Loucy (cell line): Measurements from ENCODE around the gene RARB.

ENCODE experiments used
- H2AFZ ChIP-seq: fragments of 200-600 bp; sonication (generic); 2 replicates; pipeline ENCODE4 v1.6.0; 2016; ENCODE audit warnings: antibody characterized with exemption, mild to moderate bottlenecking, low read length, moderate library complexity
- H3F3A ChIP-seq: fragments of 200-600 bp; 2 replicates; pipeline ENCODE4 v1.6.0; 2016; ENCODE audit warnings: antibody characterized with exemption, low read depth, mild to moderate bottlenecking
- H3K27me3 ChIP-seq: fragments of 200-600 bp; sonication (generic); 2 replicates; pipeline ENCODE4 v1.6.1; 2014; ENCODE audit warnings: low read length, mild to moderate bottlenecking; ENCODE audit not compliant: insufficient read depth, poor library complexity, severe bottlenecking
- H3K36me3 ChIP-seq: fragments of 200-600 bp; sonication (generic); 2 replicates; pipeline ENCODE4 v1.6.1; 2016; ENCODE audit warnings: low read length; ENCODE audit not compliant: insufficient read depth
- H3K4me1 ChIP-seq: fragments of 200-600 bp; sonication (generic); 2 replicates; pipeline ENCODE4 v1.5.1; 2014; ENCODE audit warnings: low read length, mild to moderate bottlenecking; ENCODE audit not compliant: insufficient read depth, poor library complexity, severe bottlenecking
- H3K4me2 ChIP-seq: fragments of 200-600 bp; sonication (generic); 2 replicates; pipeline ENCODE4 v1.6.0; 2014; ENCODE audit warnings: antibody characterized with exemption, low read length, low read depth, mild to moderate bottlenecking; ENCODE audit not compliant: poor library complexity, severe bottlenecking
- H3K4me3 ChIP-seq: fragments of 200-600 bp; sonication (generic); 2 replicates; pipeline ENCODE4 v1.5.1; 2014; ENCODE audit warnings: low read length, mild to moderate bottlenecking, mixed read lengths; ENCODE audit not compliant: poor library complexity, severe bottlenecking
- H3K79me2 ChIP-seq: fragments of 200-600 bp; sonication (generic); 2 replicates; pipeline ENCODE4 v1.6.1; 2014; ENCODE audit warnings: low read length; ENCODE audit not compliant: insufficient read depth
- H3K9ac ChIP-seq: fragments of 200-600 bp; sonication (generic); 2 replicates; pipeline ENCODE4 v1.6.0; 2014; ENCODE audit warnings: mild to moderate bottlenecking, low read depth, low read length, moderate library complexity; ENCODE audit not compliant: poor library complexity, severe bottlenecking
- H3K9me2 ChIP-seq: fragments of 200-600 bp; sonication (generic); replicated peaks from 2 replicates; pipeline ENCODE4 v1.6.1; 2016; ENCODE audit warnings: low read depth, low read length, mixed read lengths
- H3K9me3 ChIP-seq: fragments of 200-600 bp; sonication (generic); 2 replicates; pipeline ENCODE4 v1.6.1; 2014; ENCODE audit warnings: mild to moderate bottlenecking, antibody characterized with exemption, low read length, low read depth; ENCODE audit not compliant: insufficient read depth
- H4K20me1 ChIP-seq: fragments of 200-600 bp; sonication (generic); 2 replicates; pipeline ENCODE4 v1.6.0; 2014; ENCODE audit warnings: antibody characterized with exemption, low read length, mild to moderate bottlenecking; ENCODE audit not compliant: insufficient read depth, poor library complexity, severe bottlenecking
- CTCF ChIP-seq: fragments of 200-600 bp; sonication (generic); conservative IDR thresholded peaks from 2 replicates; pipeline ENCODE4 v1.5.1; 2014; ENCODE audit warnings: mild to moderate bottlenecking, antibody characterized with exemption, low read length
- EZH2phosphoT487 ChIP-seq: fragments of 200-600 bp; IDR thresholded peaks from 2 replicates; pipeline ENCODE4 v1.6.1; 2018; ENCODE audit warnings: antibody characterized with exemption, mild to moderate bottlenecking, moderate library complexity, borderline replicate concordance

The RARB gene

GRCh38 chr3:25586553-25586952 is 158.5 kb downstream of the RARB start:
- no peaks in the 10 kb centered on the region for H4K20me1 ChIP-seq

DNA sequence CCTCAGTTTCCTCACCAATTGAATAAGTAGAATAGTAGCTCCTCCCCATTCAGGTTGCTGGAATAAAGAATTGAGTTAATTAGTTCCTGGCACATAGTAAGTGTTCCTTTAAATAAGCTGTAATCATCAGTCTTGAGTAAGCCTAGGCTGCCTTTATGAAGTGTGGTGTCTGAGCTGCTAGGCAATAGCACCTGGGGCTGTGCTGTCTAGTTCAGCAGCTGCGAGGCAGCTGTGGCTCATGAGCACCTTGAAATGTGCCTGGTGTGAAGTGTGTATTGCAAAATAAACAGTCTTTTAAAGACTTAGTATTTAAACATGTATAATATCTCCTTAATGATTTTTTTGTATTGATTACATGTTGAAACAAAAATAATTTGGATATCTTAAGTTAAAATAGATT is 159.0 kb downstream of the RARB start:
- Histone ChIP-seq H3K9ac (no peak overlapping the region), H3K27me3 (no peaks in the 10 kb centered on the region), H3K9me3 (no peaks in the 10 kb centered on the region), H3K4me2 (no peak overlapping the region), H3K79me2 (no peaks in the 10 kb centered on the region), H4K20me1 (no peaks in the 10 kb centered on the region), H3K9me2 (no peaks in the 10 kb centered on the region), H2AFZ (no peak overlapping the region), H3K4me1 (no peaks in the 10 kb centered on the region), H3K4me3 (no peak overlapping the region), H3F3A (no peaks in the 10 kb centered on the region), H3K36me3 (no peaks in the 10 kb centered on the region)
- no peak for TF ChIP-seq EZH2phosphoT487
- no peak for TF ChIP-seq CTCF

More at GRCh38 chr3:25586553-25586952, 158.5 kb downstream of the RARB start:
- no peaks in the 10 kb centered on the region for H3K4me1 ChIP-seq
- no peak overlapping the region for H3K9ac ChIP-seq
- no peaks in the 10 kb centered on the region for H3K27me3 ChIP-seq
- H3K9me3 ChIP-seq, result no peaks in the 10 kb centered on the region
- no peaks in the 10 kb centered on the region for H3F3A ChIP-seq
- H3K4me3 ChIP-seq, result no peak overlapping the region
- no peaks in the 10 kb centered on the region for H3K9me2 ChIP-seq
- no peaks in the 10 kb centered on the region for H3K36me3 ChIP-seq
- no peak overlapping the region for H3K4me2 ChIP-seq
- TF ChIP-seq EZH2phosphoT487 (no peak), CTCF (no peak)
- no peak overlapping the region for H2AFZ ChIP-seq
- H3K79me2 ChIP-seq, result no peaks in the 10 kb centered on the region

DNA sequence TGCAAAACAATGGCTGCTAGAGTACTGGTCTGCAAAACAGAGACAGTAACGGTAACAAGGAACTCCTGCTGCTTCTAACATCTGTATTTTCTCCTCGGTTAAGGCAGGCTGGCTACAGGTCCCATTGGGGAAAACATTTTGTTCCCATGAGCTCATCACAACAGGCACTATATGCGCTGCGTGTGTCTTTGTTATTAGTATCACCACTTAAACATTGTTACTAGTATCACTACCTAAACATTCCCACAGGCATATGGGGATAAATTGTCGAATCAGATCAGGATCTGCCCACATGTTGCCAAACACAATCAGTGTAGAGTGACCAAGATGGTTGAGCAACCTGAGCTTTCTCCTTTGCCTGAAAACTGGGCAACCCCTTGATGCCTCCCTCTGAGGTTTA is 159.5 kb downstream of the RARB start:
- H4K20me1 ChIP-seq, result no peaks in the 10 kb centered on the region
- H2AFZ ChIP-seq, result no peak overlapping the region
- H3K4me1 ChIP-seq, result no peaks in the 10 kb centered on the region
- TF ChIP-seq EZH2phosphoT487 (no peak), CTCF (no peak)
- no peak overlapping the region for H3K4me2 ChIP-seq
- H3K36me3 ChIP-seq, result no peaks in the 10 kb centered on the region
- H3F3A ChIP-seq, result no peaks in the 10 kb centered on the region
- H3K27me3 ChIP-seq, result no peaks in the 10 kb centered on the region
- H3K4me3 ChIP-seq, result no peak overlapping the region
- no peaks in the 10 kb centered on the region for H3K79me2 ChIP-seq
- H3K9me2 ChIP-seq, result no peaks in the 10 kb centered on the region
- H3K9me3 ChIP-seq, result no peaks in the 10 kb centered on the region
- no peak overlapping the region for H3K9ac ChIP-seq
